Astrocyte of the hippocampus (primary cell): ENCODE data around the gene CDX1.

ENCODE experiments used
- DNase-seq: peaks from one replicate; pipeline ENCODE4 v3.0.0; 2011; ENCODE audit warnings: low read depth, low spot score

Gene CDX1

DNA sequence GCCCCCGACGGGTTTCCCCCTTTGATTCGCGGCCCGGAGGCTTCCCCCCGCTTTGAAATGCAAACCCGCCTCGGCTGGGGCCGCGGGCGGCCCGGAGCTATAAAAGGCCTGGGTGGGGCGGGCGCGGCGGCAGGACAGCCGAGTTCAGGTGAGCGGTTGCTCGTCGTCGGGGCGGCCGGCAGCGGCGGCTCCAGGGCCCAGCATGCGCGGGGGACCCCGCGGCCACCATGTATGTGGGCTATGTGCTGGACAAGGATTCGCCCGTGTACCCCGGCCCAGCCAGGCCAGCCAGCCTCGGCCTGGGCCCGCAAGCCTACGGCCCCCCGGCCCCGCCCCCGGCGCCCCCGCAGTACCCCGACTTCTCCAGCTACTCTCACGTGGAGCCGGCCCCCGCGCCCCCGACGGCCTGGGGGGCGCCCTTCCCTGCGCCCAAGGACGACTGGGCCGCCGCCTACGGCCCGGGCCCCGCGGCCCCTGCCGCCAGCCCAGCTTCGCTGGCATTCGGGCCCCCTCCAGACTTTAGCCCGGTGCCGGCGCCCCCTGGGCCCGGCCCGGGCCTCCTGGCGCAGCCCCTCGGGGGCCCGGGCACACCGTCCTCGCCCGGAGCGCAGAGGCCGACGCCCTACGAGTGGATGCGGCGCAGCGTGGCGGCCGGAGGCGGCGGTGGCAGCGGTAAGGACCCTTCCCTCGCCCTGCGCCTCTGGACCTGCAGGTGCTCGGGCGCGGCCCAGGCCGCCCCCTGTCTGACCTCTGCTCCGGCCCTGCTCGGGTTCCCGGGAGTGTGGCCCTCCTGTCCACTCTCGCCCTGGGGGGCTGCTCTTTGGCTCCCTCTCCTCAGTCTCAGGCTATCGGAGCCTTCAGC is at the start of gene CDX1:
Gene CDX1, plus strand, starts transcription at position 129 of the 862 bp plus-strand sequence. Its CDS starts 99 bp downstream, at position 228.
- DNase-seq, result no peak

- no peak for DNase-seq
Measured at GRCh38 chr5:150117945-150118560, 48.5 kb upstream of the CDX1 start.

- no peak for DNase-seq
Measured at GRCh38 chr5:150118561-150119229, 47.9 kb upstream of the CDX1 start.

GRCh38 chr5:150119421-150120061 is 47.0 kb upstream of the CDX1 start:
- no peak for DNase-seq

DNA sequence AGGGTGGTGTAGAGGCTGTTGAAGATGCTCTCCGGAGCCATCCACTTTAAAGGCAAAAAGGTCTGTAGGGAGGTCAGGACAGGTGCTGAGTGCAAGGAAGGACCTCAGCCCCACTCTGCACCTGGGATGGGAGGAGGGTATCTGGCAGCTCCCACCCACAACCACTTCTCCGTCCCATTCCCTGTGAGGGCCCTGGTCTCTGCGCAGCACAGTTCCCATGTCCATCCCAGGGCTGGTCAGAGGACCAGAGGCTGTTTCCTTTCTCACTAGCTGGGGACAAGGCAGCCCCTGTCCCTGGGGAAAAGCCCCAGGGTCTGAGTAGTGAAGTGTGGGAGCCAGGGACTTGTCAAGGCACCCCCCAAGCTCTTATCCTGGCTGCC is 46.5 kb upstream of the CDX1 start:
- DNase-seq, result no peak

DNA sequence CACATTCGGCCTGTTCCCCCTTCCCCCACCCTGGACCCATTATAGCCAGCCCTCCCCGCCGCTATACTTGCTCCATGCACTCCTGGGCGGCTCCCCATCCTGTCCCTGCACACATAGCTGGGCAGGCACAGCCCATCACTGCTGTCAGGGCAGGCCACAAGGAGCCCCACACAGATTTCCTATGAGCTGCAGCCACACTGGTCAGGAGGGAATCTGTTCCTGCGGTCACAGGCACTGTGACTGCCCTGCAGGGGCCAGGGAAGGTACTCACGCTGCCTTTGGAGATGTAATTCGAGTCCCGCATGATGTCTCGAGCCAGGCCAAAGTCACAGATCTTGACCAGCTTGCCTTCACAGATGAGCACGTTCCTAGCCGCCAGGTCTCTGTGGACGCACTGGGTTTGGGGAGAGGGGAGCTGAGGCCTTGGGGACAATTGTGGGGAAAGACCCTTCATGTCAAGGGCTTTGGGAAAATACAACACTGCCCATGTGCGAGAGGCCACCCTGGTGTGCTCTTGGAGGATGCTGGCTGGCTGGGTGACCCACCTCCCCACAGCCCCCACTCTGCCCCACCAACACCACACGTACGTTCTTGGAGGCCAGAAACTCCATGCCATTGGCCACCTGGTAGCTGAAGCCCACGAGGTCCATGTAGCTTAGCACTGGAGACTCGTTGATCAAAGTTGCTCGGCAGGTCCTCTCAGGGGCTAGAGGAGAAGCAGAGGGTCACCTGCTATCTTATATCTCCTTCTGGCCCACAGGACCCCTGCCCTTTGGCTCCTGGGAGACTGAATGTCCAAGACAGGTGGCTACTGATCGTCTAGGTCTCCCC is 45.7 kb upstream of the CDX1 start:
- DNase-seq, result no peak

DNA sequence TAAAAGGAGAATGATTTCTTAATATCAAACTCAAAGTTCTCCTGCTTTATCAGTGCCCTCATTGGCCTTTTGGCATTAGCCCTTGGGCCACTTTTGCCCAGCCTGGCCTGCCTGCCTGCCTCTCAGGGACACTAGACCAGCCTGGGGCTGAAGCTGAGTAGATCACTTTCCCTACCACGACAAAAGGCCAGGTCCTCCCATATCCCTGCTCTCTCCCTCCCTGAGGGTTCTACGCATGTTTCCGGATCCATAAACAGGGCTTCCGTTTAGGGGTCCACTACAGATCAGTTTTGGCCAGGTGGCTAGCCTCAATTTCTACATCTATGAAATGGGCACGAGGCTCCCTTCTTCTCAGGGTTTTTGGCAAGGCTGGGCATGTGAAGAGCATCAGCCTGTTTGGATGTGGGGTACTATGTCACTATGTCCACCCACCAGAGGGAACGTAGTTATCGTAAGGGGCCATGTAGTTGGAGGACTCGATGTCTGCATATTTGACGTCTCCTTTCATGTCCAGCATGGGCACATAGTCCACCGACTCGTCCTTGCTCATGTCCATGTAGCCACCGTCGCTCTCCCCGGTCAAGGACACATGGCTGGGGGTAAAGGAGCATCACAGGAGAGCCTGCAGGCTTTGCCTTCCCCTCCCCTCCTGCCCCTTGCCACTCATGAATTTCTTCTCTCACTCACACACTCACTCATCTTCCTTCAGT is 45.0 kb upstream of the CDX1 start:
- DNase-seq, result no peak

- no peak for DNase-seq
Measured at GRCh38 chr5:150122158-150122510, 44.4 kb upstream of the CDX1 start.

DNA sequence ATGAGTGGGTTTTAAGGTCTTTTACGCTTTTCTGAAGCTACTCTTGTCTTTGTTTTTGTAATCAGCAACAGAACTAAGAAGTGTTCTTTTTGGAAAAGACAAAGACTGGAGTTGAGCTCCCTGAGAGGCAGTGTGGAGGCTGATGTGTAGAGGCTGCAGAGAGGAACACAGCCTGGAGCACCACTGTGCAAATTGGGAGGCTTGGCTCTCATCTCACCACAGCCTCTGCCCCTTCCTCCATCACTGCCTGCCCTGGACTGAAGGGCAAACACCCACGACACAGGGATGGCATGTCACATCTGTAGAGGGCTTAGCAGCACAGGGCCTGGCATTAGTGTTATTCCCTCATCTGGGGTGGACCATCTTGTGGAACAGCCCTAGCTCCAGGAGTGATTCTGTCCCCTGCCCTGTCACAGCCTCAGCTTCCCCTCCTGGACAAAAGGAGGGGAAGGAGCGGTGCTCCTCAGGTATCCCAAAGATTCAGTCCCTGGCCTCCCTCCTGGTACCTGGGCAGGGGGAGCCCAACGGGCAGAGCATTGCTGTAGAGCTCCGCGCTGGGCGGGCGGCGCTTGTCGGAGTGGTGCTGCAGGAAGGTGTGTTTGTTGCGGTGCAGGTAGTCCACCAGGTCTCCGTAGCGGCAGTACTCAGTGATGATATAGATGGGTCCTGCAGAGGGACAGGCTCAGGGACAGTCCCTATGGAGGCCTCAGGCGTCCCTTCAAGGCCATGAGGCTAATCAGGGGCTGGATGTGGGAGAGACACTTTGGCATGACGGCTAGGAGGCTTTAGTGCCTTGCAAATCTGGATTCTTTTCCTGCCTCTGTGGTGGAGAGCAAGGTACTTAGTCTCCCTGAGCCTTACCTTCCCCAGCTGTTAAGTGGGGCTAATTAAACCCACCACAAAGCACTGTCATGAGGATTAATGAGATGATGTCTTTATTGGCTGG is 43.8 kb upstream of the CDX1 start:
- no peak for DNase-seq

- DNase-seq, result no peak
Measured at GRCh38 chr5:150123542-150123941, 43.0 kb upstream of the CDX1 start.

DNA sequence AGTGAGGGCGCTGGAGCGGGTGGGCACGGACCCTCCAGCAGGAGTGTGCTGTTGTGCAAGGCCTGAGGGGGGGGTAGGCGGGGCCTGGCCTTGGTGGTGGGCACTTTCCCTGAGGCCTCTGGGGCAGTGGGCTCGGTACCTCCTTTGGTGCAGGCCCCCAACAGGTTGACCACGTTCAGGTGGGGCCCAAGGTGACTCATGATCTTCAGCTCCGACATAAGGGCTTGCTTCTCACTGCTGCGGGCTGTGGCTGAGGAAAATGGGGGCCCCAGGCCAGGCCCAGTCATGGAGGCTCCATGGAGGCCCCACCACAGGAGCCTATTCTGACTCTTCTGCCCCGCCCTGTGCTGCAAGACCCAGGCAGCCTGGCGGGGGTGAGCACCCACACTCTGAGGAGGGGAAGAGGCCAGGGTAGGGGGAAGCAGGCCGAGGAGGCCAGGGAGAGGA is 42.4 kb upstream of the CDX1 start:
- no peak for DNase-seq

DNA sequence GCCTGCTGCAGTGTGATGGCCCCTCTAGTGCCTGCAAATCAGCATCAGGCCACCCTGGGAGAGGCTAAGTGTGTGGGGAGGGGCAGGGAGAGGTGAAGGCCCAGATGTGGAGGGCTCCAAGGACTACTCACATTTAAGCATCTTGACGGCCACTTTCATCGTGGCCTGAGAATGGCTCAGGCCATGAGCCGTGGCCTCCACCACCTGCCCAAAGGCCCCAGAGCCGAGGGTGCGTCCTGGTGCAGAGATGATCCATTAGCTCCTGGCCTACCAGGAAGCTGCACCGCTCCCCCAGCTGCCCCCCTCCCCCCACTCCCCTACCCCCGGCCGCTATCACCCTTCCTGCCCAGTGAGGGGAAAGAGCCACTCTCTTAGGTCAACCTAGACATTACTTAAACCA is 42.0 kb upstream of the CDX1 start:
- no peak for DNase-seq

- DNase-seq, result no peak
Measured at GRCh38 chr5:150125334-150125733, 41.2 kb upstream of the CDX1 start.

GRCh38 chr5:150126199-150126920 is 40.2 kb upstream of the CDX1 start:
- no peak for DNase-seq

DNA sequence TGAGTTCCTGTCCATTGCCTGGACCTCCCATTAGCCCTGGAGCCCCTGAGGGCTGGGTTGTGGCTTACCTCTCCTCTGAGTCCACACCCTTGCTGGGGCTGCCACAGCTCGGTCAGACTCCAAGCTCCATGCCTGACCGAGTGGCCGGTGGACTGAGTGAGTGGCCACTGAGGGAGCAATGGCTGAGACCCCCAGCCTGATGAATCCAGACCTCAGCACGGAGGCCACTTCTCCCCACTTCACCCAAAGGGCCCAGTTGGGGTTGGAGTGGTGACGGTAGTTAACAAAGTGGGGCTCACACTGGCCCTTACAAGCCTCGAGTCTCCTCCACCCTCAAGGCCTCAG is 39.7 kb upstream of the CDX1 start:
- no peak for DNase-seq

- DNase-seq, result no peak
Measured at GRCh38 chr5:150129454-150129812, 37.1 kb upstream of the CDX1 start.

DNA sequence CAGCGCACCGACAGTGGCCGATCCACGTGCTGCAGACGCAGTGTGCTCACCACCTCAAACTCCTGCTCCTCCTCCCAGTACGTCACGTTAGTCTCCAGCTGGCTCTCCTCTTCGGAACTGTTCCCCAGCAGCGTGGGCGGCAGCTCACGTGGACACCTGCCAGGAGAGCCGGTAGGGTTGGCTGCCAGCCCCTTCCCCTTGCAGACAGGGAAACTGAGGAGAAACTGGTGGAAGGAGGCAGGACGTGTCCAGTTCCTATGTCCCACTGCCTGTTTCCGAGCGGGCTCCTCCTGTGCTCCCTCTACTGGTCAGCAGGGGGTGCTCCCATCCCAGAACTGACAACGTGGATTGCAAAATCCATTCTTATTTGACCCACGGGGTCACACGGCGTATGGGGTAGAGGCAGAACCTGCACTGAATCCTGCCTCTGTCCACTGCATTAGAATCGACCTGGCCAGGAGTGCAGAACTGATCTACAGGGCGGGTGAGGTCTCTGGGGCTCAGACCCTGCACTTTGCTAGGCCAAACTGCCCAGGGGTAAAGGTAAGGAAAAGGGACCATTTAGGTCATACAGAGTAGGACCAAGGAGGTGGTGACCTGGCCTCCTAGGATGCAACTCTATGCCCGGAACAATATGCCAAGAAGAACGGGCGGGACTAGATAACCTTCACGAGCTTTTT is 36.6 kb upstream of the CDX1 start:
- peak; percentile 80 for DNase-seq

DNA sequence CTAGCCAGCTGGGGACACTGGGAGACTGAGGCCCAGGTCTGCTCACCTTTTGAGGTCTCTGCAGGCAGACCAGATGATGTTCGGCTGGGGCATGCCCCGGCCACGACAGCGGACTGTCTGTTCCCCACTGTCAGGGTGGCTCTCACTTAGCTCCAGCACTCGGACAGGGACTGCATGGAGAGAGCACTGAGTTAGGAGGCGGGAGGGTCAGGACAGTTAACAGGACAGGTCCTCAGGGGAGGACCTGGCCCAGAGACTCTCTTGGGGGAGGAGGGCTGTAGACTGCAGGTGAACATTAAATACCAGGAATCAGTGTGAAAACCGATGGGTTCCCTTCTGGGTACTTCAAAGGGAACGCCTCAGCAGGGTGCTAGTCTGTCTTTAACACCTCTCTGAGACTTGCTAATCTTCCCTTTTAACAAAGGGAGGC is 36.1 kb upstream of the CDX1 start:
- DNase-seq, result no peak
